ENCODE results near the gene DLX3. TPM values are rescaled to one million over a fixed set of nuclear protein-coding genes. Genes with fewer than 3 reads are reported as not detected.

DLX3 gene
- total and polyA plus RNA-seq, 4 donors = 0.10 to 0.44 (median 0.39) TPM; not detected in 1

- WGBS (ENCODE audit: insufficient coverage) = no CpG with 5 or more reads among the region's 2 CpGs
These were observed 18.1 kb upstream of the DLX3 start for GRCh38 chr17:50013079-50013478.

DNA sequence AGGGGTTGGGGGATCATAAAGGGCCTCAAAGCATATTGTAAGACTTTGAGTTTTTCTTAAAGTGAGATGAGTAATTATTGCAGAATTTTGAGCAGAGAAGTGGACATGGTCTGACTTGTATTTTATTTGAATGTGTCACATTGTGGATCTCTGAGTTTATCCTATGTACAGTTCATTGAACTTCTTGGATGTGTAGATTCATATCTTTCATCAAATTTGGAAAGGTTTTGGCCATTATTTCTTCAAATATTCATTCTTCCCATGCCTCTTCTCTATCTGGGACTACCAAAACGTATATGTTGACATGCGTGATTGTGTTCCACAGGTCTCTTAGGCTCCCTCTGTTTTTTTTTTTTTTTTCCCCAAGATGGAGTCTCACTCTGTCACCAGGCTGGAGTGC lies 14.3 kb upstream of the DLX3 start:
- Histone ChIP-seq H3K27ac (ENCODE audit: low read depth, low read length) (no peak overlapping the region), H3K36me3 (ENCODE audit: control insufficient read depth, insufficient read depth, low read length) (no peaks in the 10 kb centered on the region), H3K4me3 (ENCODE audit: low read depth, low read length) (no peak overlapping the region), H3K9me3 (ENCODE audit: control insufficient read depth, insufficient read depth, low read length) (peaks cover 8% of the 10 kb centered on the region), H3K27me3 (ENCODE audit: control insufficient read depth, insufficient read depth, low read length) (peaks cover 2% of the 10 kb centered on the region), H3K4me1 (ENCODE audit: control insufficient read depth, insufficient read depth, low read length) (no peaks in the 10 kb centered on the region)
- WGBS (ENCODE audit: insufficient coverage) = 67% methylated on average over 2 of the region's 2 CpGs
- DNase-seq (ENCODE audit: low read depth in 4 of 6, low spot score in 6 of 6) = no peak

More at GRCh38 chr17:50013079-50013478, 18.1 kb upstream of the DLX3 start:
- no peak for DNase-seq (ENCODE audit: low read depth in 4 of 6, low spot score in 6 of 6)
- H3K36me3 ChIP-seq (ENCODE audit: control insufficient read depth, insufficient read depth, low read length) = no peaks in the 10 kb centered on the region
- H3K4me3 ChIP-seq (ENCODE audit: low read depth, low read length) = no peak overlapping the region
- H3K9me3 ChIP-seq (ENCODE audit: control insufficient read depth, insufficient read depth, low read length) = peaks cover 10% of the 10 kb centered on the region
- H3K27me3 ChIP-seq (ENCODE audit: control insufficient read depth, insufficient read depth, low read length) = peaks cover 2% of the 10 kb centered on the region
- no peaks in the 10 kb centered on the region for H3K4me1 ChIP-seq (ENCODE audit: control insufficient read depth, insufficient read depth, low read length)
- H3K27ac ChIP-seq (ENCODE audit: low read depth, low read length) = no peak overlapping the region

DNA sequence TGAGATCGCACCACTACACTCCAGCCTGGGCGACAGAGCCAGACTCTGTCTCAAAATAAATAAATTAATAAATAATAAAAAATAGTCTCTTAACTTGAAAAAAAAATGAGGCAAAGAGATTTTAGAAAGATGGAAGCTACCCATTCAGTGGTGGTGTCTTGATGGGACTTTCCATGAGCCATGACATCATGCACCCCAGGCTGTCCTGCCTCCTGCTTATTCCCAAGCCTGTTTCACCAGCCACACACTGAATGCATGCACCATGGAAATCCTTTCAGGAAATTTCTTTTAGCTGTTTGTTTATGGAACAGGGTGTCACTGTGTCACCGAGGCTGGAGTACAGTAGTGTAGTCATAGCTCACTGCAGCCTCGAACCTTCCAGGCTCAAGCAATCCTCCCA lies 8.9 kb upstream of the DLX3 start:
- Histone ChIP-seq H3K4me3 (ENCODE audit: low read depth, low read length) (no peak overlapping the region), H3K36me3 (ENCODE audit: control insufficient read depth, insufficient read depth, low read length) (no peaks in the 10 kb centered on the region), H3K9me3 (ENCODE audit: control insufficient read depth, insufficient read depth, low read length) (peaks cover 1% of the 10 kb centered on the region), H3K4me1 (ENCODE audit: control insufficient read depth, insufficient read depth, low read length) (no peaks in the 10 kb centered on the region), H3K27me3 (ENCODE audit: control insufficient read depth, insufficient read depth, low read length) (peaks cover 32% of the 10 kb centered on the region), H3K27ac (ENCODE audit: low read depth, low read length) (no peak overlapping the region)
- no CpG with 5 or more reads among the region's 4 CpGs for WGBS (ENCODE audit: insufficient coverage)
- DNase-seq (ENCODE audit: low read depth in 4 of 6, low spot score in 6 of 6) = no peak

- H3K27ac ChIP-seq (ENCODE audit: low read depth, low read length) = no peak overlapping the region
- no peak for DNase-seq (ENCODE audit: low read depth in 4 of 6, low spot score in 6 of 6)
- no peak overlapping the region for H3K4me3 ChIP-seq (ENCODE audit: low read depth, low read length)
- WGBS (ENCODE audit: insufficient coverage) = 55% methylated on average over 9 of the region's 11 CpGs
- H3K4me1 ChIP-seq (ENCODE audit: control insufficient read depth, insufficient read depth, low read length) = peaks cover 36% of the 10 kb centered on the region
- no peaks in the 10 kb centered on the region for H3K36me3 ChIP-seq (ENCODE audit: control insufficient read depth, insufficient read depth, low read length)
- no peaks in the 10 kb centered on the region for H3K9me3 ChIP-seq (ENCODE audit: control insufficient read depth, insufficient read depth, low read length)
- H3K27me3 ChIP-seq (ENCODE audit: control insufficient read depth, insufficient read depth, low read length) = peaks cover 74% of the 10 kb centered on the region
These were observed 4.0 kb upstream of the DLX3 start for GRCh38 chr17:49998836-49999511.

DNA sequence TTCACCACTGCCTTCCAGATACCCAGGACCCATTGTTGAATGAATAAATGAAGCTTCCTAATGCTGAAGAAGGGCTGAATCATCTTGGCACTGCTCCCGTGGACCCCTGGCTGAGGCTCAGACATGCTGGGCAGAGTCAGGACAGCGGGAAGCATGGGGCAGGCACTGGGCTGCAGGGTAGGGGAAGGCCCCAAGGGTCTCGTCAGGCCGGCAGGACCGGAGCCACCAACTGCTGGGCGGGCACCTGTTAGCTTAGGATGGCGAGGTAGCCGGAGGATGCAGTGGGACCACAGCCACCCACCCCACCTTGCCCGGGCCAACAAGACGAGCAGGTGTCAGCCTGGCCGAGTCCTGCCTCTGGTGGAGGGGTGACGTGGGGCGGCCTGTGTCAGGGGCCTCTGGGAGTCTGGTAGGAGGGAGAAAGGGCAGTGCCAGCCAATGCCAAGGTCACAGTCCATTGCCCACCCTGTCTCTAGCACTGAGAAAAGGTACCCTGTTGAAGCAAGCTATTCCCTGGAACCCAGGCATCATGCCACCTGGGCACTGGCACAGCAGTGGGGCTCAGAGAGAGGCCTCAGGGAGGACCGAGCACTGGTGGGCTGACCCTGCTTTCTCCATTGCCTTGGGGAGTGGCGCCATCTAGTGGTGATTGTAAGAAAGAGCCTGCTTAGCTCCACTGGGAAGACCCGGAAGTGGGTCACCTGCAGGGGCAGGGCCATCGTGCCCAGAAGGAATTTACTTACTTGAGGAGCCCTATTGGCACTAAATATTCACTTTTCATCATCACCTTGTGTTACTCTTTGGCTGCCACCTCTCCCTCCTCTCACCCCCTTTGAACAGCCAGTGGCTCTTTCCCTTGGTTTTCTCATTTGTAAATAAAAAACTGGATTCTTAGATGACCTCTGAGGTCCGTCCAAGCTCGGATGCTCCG lies 3.0 kb upstream of the DLX3 start:
- peaks cover 41% of the 10 kb centered on the region for H3K4me1 ChIP-seq (ENCODE audit: control insufficient read depth, insufficient read depth, low read length)
- H3K9me3 ChIP-seq (ENCODE audit: control insufficient read depth, insufficient read depth, low read length) = no peaks in the 10 kb centered on the region
- WGBS (ENCODE audit: insufficient coverage) = 54% methylated on average over 14 of the region's 20 CpGs
- H3K27ac ChIP-seq (ENCODE audit: low read depth, low read length) = no peak overlapping the region
- peak; percentile 60 to 95 (median 77) for DNase-seq (ENCODE audit: low read depth in 4 of 6, low spot score in 6 of 6)
- no peaks in the 10 kb centered on the region for H3K36me3 ChIP-seq (ENCODE audit: control insufficient read depth, insufficient read depth, low read length)
- no peak overlapping the region for H3K4me3 ChIP-seq (ENCODE audit: low read depth, low read length)
- peaks cover 78% of the 10 kb centered on the region for H3K27me3 ChIP-seq (ENCODE audit: control insufficient read depth, insufficient read depth, low read length)

- DNase-seq (ENCODE audit: low read depth in 4 of 6, low spot score in 6 of 6) = no peak
- Histone ChIP-seq H3K4me3 (ENCODE audit: low read depth, low read length) (no peak overlapping the region), H3K36me3 (ENCODE audit: control insufficient read depth, insufficient read depth, low read length) (no peaks in the 10 kb centered on the region), H3K4me1 (ENCODE audit: control insufficient read depth, insufficient read depth, low read length) (peaks cover 44% of the 10 kb centered on the region), H3K9me3 (ENCODE audit: control insufficient read depth, insufficient read depth, low read length) (no peaks in the 10 kb centered on the region), H3K27ac (ENCODE audit: low read depth, low read length) (no peak overlapping the region), H3K27me3 (ENCODE audit: control insufficient read depth, insufficient read depth, low read length) (peaks cover 86% of the 10 kb centered on the region)
- 26% methylated on average over 4 of the region's 6 CpGs for WGBS (ENCODE audit: insufficient coverage)
These were observed 2.3 kb upstream of the DLX3 start for GRCh38 chr17:49997301-49997650.

DNA sequence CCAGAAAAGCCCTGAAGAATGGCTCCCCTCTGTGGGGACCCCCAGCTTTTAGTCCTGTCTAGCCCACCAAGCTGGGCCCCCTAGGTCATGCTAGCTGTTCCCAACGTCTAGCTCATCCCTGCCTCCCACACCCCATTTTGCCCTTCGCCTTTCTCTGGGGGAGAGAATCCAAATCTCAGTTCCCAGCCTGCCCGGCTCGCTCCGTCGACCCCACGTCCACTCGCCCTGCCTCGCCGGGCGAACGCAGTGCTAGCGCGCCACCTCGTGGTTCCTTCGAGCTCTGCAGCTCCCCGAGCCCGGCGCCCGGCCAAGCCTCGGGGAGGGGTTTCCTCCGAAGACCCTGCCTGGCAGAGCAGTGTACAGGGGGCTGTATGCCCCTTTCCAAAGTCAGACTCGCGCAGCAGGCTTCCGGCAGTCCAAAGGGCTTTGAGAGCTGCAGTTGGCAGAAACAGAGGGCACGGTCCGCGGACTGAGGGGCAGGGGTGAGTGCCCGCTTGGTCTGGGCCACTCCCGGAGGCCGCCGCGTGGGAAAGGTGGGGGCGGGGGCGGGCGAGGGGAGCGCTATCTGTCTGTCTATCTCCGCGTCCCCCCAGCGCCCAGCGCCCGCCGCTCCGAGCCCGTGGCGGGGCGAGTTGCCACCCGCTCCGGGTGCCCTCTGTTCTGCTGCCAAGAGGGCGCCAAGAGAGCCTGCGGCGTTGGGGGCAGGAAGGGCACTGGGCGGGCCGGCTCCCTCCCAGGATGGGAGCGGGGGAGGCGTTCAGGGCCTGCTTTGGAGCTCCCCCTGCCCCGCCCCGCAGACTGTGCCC lies 1.7 kb upstream of the DLX3 start:
- Histone ChIP-seq H3K4me3 (ENCODE audit: low read depth, low read length) (peak overlapping the region; percentile 33), H3K9me3 (ENCODE audit: control insufficient read depth, insufficient read depth, low read length) (no peaks in the 10 kb centered on the region), H3K27me3 (ENCODE audit: control insufficient read depth, insufficient read depth, low read length) (peaks cover 87% of the 10 kb centered on the region), H3K27ac (ENCODE audit: low read depth, low read length) (no peak overlapping the region), H3K4me1 (ENCODE audit: control insufficient read depth, insufficient read depth, low read length) (peaks cover 44% of the 10 kb centered on the region), H3K36me3 (ENCODE audit: control insufficient read depth, insufficient read depth, low read length) (no peaks in the 10 kb centered on the region)
- WGBS (ENCODE audit: insufficient coverage) = 2% methylated on average over 57 of the region's 58 CpGs
- peak in 3 of 6 donors; percentile 32 to 79 (median 78) for DNase-seq (ENCODE audit: low read depth in 4 of 6, low spot score in 6 of 6)

- no peak overlapping the region for H3K4me3 ChIP-seq (ENCODE audit: low read depth, low read length)
- H3K27me3 ChIP-seq (ENCODE audit: control insufficient read depth, insufficient read depth, low read length) = peaks cover 87% of the 10 kb centered on the region
These were observed 1.1 kb upstream of the DLX3 start for GRCh38 chr17:49996121-49996494.

More at GRCh38 chr17:49996121-49996494, 1.1 kb upstream of the DLX3 start:
- no peak for DNase-seq (ENCODE audit: low read depth in 4 of 6, low spot score in 6 of 6)
- Histone ChIP-seq H3K36me3 (ENCODE audit: control insufficient read depth, insufficient read depth, low read length) (no peaks in the 10 kb centered on the region), H3K9me3 (ENCODE audit: control insufficient read depth, insufficient read depth, low read length) (no peaks in the 10 kb centered on the region), H3K4me1 (ENCODE audit: control insufficient read depth, insufficient read depth, low read length) (peaks cover 44% of the 10 kb centered on the region), H3K27ac (ENCODE audit: low read depth, low read length) (no peak overlapping the region)
- 35% methylated on average over 5 of the region's 7 CpGs for WGBS (ENCODE audit: insufficient coverage)

Data from spinal cord (tissue), 10 donors.